Heart left ventricle (tissue), 16 donors: ENCODE data around the gene SPNS2. TPM values are rescaled to one million over a fixed set of nuclear protein-coding genes. Genes with fewer than 3 reads are reported as not detected.

Experiments
- ATAC-seq, 4 donors: fragments of 200-7000 bp; cut with Tn5 transposase; one replicate each; pipeline ENCODE4 v1.9.1; 2020 to 2022; ENCODE audit warnings: moderate library complexity in 4 of 4, mild to moderate bottlenecking in 3 of 4, moderate number of reproducible peaks in 1 of 4
- DNase-seq, 5 donors: peaks; one replicate each; pipeline ENCODE4 v3.0.0-alpha.2; 2020
- H3K27ac ChIP-seq, 12 donors: fragments of 200-600 bp; sonication (generic) in 4 of 12; one replicate each; pipeline versions ENCODE4 v1.5.0 to v1.8.0; 2016 to 2022; ENCODE audit warnings: mild to moderate bottlenecking in 2 of 12
- H3K27me3 ChIP-seq, 9 donors: fragments of 200-600 bp; sonication (generic) in 2 of 9; one replicate each; pipeline versions ENCODE4 v1.5.1 to v1.8.0; 2016 to 2022; ENCODE audit warnings: mild to moderate bottlenecking in 3 of 9
- H3K36me3 ChIP-seq, 9 donors: fragments of 200-600 bp; sonication (generic) in 2 of 9; one replicate each; pipeline versions ENCODE4 v1.5.0 to v1.8.0; 2018 to 2022; ENCODE audit warnings: mild to moderate bottlenecking in 2 of 9
- H3K4me1 ChIP-seq, 12 donors: fragments of 200-600 bp; sonication (generic) in 4 of 12; one replicate each; pipeline versions ENCODE4 v1.5.0 to v1.8.0; 2016 to 2022; ENCODE audit warnings: mild to moderate bottlenecking in 3 of 12
- H3K4me3 ChIP-seq, 12 donors: fragments of 200-600 bp; sonication (generic) in 4 of 12; one replicate each; pipeline versions ENCODE4 v1.5.0 to v1.8.0; 2017 to 2022; ENCODE audit warnings: mild to moderate bottlenecking in 9 of 12, moderate library complexity in 4 of 12
- H3K9me3 ChIP-seq, 12 donors: fragments of 200-600 bp; sonication (generic) in 4 of 12; one replicate each; pipeline versions ENCODE4 v1.5.0 to v1.8.0; 2016 to 2022; ENCODE audit warnings: mild to moderate bottlenecking in 1 of 12
- POLR2A ChIP-seq, 2 donors: fragments of 450-650 bp; IDR thresholded peaks; one replicate each; pipeline ENCODE4 v1.6.1; 2017; ENCODE audit warnings: antibody characterized with exemption in 2 of 2, mild to moderate bottlenecking in 2 of 2, moderate library complexity in 2 of 2
- WGBS, 4 donors: extraction: QIAGEN DNeasy Blood & Tissue Kit in 2 of 4; methylation state at CpG; one replicate each; pipeline versions ENCODE4 v1.1.5 to v1.1.7; 2013 to 2018; 5-methylcytosine and 5-hydroxymethylcytosine counted together
- intact Hi-C, 10 donors: fragments of 100-400 bp; cut with DNase I; formaldehyde crosslinking; loops; one replicate each; pipeline versions ENCODE4 v1.11.1 to v1.14.2; 2022
- polyA plus RNA-seq, 2 donors: library from polyadenylated mRNA; stranded (reverse); fragments of 200-250 nt; gene quantifications; one replicate each; pipeline ENCODE4 v1.2.3, GENCODE V29; 2013
- total RNA-seq, 9 donors: library from RNA; depleted of rRNA in 2 of 9; stranded (reverse); fragments of >200 nt in 2 of 9; fragmentation: NEBNext Ultra II Directional in 3 of 9; extraction: Animal tissue kit (Norgen Biotek cat#: 25700) in 3 of 9; gene quantifications; one replicate each; pipeline versions ENCODE4 v1.1.0 to v1.2.4, GENCODE V29; 2016 to 2023
- TF ChIP-seq, protein P1 (sequence below), 12 donors: fragments of 200-600 bp; sonication (generic) in 4 of 12; IDR thresholded peaks; one replicate each; pipeline versions ENCODE4 v1.5.0 to v1.8.0; 2018 to 2022; ENCODE audit warnings: antibody characterized with exemption in 12 of 12, mild to moderate bottlenecking in 5 of 12
- donor health status: ischemic (EF 13 %, LVEDD 7.1; RV severe dilation, severe dysfunction).
- donor health status: healthy with polysubstance abuse.
- donor health status: DM: no; HTN: yes; CAD: no.
- donor health status: DM: no; HTN: no; CAD: no.
- donor health status: ischemic (EF 25% LVEDD 6.9; RV normal size, moderate dysfunction).
- donor health status: ischemic (EF 25% LVEDD 5.7; RV mildly dilated, moderate dysfunction).
- donor health status: healthy.
- donor health status: DM: yes; HTN: yes; CAD: no.
- donor health status: ischemic (EF 35%, LVEDD 5.7; RV mildly dilated, moderate dysfunction).
- donor health status: nonischemic (EF 11% LVEDD 7.7; RV severe dilation, severe dysfunction).
- donor health status: DM: yes; HTN: yes; CAD: no.
- donor health status: PGD.
- donor health status: ischemic (EF 29% LVEDD 5.4; RV normal size, mild dysfunction).
- donor health status: nonischemic (EF 23%, LVEDD 6.1; RV moderate dilation, normal function).

Gene SPNS2
- total and polyA plus RNA-seq, 11 donors, result 6.4 to 22.0 (median 13.3) TPM

DNA sequence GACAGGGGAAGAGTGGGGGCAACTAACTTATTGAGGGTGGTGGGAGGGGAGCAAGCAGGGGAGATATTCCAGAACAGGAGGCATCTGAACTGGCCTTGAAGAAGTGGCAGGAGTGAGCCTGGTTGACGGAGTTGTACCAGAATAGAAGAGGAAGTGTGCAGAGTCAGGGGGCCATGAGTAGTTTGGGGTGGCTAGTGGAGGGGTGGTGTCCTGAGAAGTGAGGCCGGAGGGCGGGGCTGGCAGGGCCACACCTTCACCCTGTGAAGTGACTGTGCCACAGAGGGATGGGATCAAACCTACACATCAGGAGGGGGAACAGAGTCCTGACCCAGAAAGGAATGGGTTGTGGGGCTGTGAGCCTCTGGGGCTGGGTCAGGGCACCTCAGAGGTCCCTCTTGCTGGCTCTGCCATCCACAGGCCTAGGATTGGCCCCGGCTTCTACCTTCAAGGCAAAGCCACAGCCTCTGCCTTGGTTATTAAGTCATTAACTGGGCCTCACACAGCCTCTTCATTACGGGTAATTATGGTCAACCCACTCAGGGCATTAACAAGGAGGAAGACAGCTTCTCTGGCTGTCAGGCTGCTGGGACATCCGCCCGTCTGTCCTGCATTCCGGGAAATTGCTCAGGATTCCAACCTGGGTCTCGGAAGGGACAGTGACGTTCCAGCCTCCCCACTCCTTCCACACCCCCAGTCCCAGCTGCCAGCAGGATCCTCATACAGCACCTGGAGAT lies 12.7 kb downstream of the SPNS2 start:
- Histone ChIP-seq H3K27me3 (no peaks in the 10 kb centered on the region), H3K4me1 (peaks cover 3 to 69% (median 39%) of the 10 kb centered on the region in 12 donors), H3K4me3 (no peak overlapping the region), H3K27ac (peak overlapping the region in 9 of 12 donors; percentile 14 to 86 (median 69)), H3K36me3 (no peaks in the 10 kb centered on the region), H3K9me3 (no peaks in the 10 kb centered on the region)
- 78 to 92% (median 84%) methylated on average over 10 of the region's 10 CpGs for WGBS, 4 donors
- DNase-seq (no peak), ATAC-seq (peak in 1 of 4 donors; percentile 16)
- TF ChIP-seq, protein P1, sequence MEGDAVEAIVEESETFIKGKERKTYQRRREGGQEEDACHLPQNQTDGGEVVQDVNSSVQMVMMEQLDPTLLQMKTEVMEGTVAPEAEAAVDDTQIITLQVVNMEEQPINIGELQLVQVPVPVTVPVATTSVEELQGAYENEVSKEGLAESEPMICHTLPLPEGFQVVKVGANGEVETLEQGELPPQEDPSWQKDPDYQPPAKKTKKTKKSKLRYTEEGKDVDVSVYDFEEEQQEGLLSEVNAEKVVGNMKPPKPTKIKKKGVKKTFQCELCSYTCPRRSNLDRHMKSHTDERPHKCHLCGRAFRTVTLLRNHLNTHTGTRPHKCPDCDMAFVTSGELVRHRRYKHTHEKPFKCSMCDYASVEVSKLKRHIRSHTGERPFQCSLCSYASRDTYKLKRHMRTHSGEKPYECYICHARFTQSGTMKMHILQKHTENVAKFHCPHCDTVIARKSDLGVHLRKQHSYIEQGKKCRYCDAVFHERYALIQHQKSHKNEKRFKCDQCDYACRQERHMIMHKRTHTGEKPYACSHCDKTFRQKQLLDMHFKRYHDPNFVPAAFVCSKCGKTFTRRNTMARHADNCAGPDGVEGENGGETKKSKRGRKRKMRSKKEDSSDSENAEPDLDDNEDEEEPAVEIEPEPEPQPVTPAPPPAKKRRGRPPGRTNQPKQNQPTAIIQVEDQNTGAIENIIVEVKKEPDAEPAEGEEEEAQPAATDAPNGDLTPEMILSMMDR (IDR thresholded peaks at IDR 0.05), result no peak
- TF ChIP-seq POLR2A (IDR thresholded peaks at IDR 0.05), result no peak
- intact Hi-C loops, result loop anchor here in 1 of 10 donors (5.0 kb wide), 1 partner anchor 144 kb away; the partner anchor contains the start of gene UBE2G1

DNA sequence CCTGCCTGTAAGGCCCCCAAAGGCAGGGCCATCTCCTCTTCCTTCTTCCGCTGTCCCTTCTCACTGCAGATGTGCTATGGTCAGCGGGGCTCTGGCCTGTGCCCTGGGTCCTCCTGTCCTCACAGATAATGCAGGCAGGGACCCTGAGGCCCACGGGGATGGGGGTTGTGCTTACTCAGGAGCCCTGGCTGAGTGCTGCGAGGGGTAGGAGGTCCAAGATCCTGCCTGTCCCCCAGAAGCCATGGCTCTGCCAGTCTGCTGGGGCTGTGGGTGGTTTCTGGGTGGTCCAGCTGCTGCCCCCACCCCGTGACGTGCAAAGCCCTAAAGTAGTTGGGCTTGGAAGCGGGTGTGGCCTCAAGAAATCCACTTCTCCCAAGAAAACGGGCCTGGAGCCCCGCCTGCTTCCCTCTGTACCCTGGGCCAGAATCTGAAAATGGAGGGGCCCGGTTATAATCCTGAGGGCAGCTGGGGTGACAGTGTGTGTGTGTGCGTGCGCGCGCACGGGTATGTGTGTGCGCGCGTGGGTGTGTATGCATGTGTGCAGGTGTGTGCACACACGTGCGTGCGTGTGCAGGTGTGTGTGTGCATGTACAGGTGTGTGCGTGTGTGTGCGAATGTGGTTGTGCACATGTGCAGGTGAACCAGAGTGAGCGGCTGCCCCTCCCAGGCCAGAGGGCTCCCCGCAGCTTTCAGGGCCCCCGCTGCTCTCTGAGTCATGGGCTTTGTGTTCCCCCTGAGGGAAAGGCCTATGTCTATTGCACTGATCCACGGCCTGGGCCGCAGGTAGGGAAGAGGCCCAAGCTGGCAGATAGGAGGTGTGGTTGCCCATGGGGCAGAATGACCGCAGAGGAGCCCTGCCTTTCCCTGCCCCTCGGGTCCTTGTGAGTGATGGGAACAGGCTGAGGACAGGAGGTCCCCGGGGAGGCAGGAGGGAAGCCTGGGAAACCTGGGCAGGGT lies 13.8 kb downstream of the SPNS2 start:
- ATAC-seq (no peak), DNase-seq (no peak)
- Histone ChIP-seq H3K36me3 (no peaks in the 10 kb centered on the region), H3K4me1 (peaks cover 0 to 58% (median 33%) of the 10 kb centered on the region in 12 donors), H3K4me3 (no peak overlapping the region), H3K27ac (peak overlapping the region in 3 of 12 donors; percentile 3 to 86 (median 76)), H3K9me3 (no peaks in the 10 kb centered on the region), H3K27me3 (no peaks in the 10 kb centered on the region)
- intact Hi-C loops, result loop anchor here in 1 of 10 donors (5.0 kb wide), 1 partner anchor 145 kb away; the partner anchor contains the start of gene UBE2G1
- 88 to 93% (median 90%) methylated on average over 31 of the region's 31 CpGs for WGBS, 4 donors
- TF ChIP-seq POLR2A (IDR thresholded peaks at IDR 0.05), result no peak
- TF ChIP-seq, protein P1 (IDR thresholded peaks at IDR 0.05), result no peak

DNA sequence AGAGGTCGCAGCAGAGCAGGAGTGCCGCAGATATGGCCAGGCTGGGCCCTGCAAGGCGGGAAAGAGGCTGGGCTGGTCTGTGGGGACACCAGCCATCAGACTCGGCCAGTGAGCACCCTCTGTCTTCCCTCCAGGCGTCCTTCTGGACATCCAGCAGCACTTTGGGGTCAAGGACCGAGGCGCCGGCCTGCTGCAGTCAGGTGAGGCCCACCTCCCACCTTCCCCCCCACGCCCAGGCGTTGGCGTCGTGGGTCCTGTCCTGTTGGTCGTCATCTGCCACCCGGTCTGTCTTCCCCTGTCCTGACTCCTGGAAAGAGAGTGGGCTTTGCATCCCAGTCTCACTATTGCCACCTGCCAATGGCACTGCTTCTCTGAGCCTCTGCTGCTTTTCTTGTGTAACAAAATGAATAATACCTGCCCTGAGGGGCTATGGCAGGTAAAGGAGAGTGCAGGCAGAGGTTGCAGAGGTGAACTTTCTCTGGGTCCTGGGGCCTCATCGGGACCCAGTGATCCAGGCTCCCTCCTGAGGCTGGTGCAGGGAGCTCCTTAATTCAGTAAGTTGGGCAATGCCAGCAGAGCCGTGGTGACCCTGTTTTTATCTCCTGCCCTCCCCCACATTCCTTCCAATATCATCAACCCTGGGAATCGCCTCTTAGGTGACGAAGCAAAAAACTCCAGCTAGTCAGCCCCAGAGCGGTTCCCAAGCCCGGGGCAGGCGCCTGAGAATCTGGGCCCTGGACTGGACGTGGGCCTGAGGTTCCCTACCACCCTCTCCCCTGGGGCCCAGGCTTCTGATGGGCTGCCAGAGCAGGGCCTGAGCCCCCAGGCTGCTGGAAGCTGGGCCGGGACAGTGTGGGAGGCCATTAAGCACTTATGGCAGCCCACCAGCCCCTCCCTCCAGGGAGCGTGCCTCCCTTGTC lies 14.7 kb downstream of the SPNS2 start:
- Histone ChIP-seq H3K4me3 (no peak overlapping the region), H3K4me1 (peaks cover 0 to 50% (median 31%) of the 10 kb centered on the region in 12 donors), H3K36me3 (no peaks in the 10 kb centered on the region), H3K9me3 (no peaks in the 10 kb centered on the region), H3K27ac (no peak overlapping the region), H3K27me3 (no peaks in the 10 kb centered on the region)
- intact Hi-C loops, result loop anchor here in 1 of 10 donors (5.0 kb wide), 1 partner anchor 146 kb away; the partner anchor contains the start of gene UBE2G1
- WGBS, 4 donors, result 83 to 88% (median 84%) methylated on average over 23 to 24 of the region's 24 CpGs
- TF ChIP-seq, protein P1 (IDR thresholded peaks at IDR 0.05), result peak in 1 of 12 donors; percentile 10
- no peak for TF ChIP-seq POLR2A (IDR thresholded peaks at IDR 0.05)
- ATAC-seq, result no peak
- DNase-seq, result no peak
